T-helper 2 cell (primary cell): ENCODE measurements around the gene METTL4.
A peak's percentile ranks its signal among the peaks of the same experiment; 100 is the strongest.

Experiments used
- DNase-seq, 5 experiments: peaks; one replicate each; pipeline versions ENCODE4 v3.0.0 to v3.0.0-alpha.2; 2012 to 2022
- total RNA-seq, 2 donors: gene quantifications; one replicate each; lab custom pipeline; 2026; lab: John Stamatoyannopoulos, UW

Gene METTL4, protein sequence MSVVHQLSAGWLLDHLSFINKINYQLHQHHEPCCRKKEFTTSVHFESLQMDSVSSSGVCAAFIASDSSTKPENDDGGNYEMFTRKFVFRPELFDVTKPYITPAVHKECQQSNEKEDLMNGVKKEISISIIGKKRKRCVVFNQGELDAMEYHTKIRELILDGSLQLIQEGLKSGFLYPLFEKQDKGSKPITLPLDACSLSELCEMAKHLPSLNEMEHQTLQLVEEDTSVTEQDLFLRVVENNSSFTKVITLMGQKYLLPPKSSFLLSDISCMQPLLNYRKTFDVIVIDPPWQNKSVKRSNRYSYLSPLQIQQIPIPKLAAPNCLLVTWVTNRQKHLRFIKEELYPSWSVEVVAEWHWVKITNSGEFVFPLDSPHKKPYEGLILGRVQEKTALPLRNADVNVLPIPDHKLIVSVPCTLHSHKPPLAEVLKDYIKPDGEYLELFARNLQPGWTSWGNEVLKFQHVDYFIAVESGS
- 10.3 to 26.9 reads per million in 2 donors for total RNA-seq

GRCh38 chr18:2571200-2572170, at the start of gene METTL4, which contains the start of gene NDC80:
Gene METTL4 (minus strand): TSS chr18:2571505. CDS start chr18:2567216, 4,289 bp downstream.
Gene NDC80 (plus strand): TSS chr18:2571557. CDS start chr18:2572986, 1,429 bp downstream.
- peak; percentile 63 to 92 (median 73) for DNase-seq

DNA sequence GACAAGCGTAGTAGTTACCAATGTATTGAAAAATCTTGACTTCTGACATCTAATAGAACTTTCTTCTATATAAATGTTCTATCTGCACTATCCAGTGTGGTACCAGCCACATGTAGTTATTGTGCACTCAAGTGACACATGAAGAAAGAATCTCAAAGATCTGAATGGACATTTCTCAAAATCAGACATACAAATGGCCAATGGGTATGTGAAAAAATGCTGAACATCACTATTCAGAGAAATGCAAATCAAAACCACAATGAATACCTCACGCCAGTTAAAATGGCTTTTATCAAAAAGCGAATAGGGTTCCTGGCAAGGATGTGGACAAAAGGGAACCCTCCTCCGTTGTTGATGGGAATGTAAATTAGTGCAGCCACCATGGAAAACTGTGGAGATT, 46.7 kb upstream of the METTL4 start:
- DNase-seq = no peak

DNA sequence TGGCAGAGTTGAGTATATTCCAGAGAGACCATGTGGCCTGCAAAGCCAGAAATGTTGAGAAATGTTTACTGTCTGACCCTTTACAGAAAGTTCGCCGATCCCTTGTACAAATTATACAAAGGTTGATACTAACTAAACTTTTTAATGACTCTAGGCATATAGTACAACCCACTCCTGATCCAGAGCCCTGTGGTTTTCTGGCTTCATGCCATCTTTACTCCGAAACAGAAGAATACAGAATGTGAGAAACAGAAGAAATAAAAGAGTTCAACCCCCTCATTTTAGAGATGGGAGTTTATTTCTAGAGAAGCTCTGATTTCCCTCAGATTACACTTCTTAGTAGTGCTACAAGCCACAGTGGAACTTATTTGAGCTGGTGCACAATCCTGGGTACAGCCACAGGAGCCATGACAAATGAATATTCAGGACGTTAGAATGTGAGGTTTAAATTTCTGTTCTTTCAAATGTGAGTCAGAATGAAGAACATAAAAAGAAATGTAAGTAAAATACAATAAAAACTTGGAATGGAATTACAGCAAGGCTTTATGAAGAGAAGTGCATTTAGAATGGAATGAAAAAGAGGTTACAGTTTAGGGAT, 46.2 kb upstream of the METTL4 start:
- no peak for DNase-seq

DNA sequence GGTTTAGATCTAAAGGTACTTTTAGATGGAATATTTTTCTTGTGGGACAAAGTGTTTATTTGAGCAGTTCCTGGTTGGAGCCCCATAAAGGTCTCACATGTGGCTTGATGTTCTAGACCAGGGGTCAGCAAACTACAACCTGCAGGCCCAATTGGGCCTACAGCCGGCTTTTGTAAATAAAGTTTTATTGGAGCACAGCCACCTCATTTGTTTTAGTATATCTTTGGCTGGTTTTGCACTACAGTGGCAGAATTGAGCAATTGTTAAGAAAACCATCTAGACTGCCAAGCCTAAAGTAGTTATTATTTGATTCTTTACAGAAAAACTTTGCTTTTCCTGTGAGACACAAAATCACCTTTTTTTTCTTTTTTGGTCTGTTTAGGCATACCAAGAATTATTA, 41.7 kb upstream of the METTL4 start:
- no peak for DNase-seq

GRCh38 chr18:2610549-2610948, 39.2 kb upstream of the METTL4 start:
- DNase-seq = no peak

DNA sequence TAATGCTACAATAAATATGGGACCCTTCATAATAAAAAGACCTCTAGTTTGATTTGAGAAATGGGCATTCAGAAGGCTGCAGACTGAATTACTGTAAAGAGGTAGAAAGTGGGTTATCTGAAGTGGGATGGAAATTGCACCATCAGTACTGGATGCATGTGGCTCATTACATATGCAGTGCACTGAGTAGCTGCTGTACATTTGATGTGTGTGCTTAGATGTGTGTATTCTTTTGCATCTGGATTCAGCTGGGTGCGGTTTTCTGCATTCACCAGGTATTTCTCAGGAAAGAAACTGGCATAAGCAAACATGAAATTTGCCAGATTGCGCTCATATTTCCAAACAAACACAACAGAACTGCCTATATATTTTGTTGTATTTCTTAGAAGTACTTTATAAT, 38.3 kb upstream of the METTL4 start:
- no peak for DNase-seq

- peak in 2 of 5 experiments; percentile 19 to 36 for DNase-seq
Observed at GRCh38 chr18:2606335-2606734, 35.0 kb upstream of the METTL4 start.

GRCh38 chr18:2602844-2603243, 31.5 kb upstream of the METTL4 start:
- DNase-seq = no peak

GRCh38 chr18:2597639-2598038, 26.3 kb upstream of the METTL4 start:
- DNase-seq = peak in 2 of 5 experiments; percentile 8 to 38

DNA sequence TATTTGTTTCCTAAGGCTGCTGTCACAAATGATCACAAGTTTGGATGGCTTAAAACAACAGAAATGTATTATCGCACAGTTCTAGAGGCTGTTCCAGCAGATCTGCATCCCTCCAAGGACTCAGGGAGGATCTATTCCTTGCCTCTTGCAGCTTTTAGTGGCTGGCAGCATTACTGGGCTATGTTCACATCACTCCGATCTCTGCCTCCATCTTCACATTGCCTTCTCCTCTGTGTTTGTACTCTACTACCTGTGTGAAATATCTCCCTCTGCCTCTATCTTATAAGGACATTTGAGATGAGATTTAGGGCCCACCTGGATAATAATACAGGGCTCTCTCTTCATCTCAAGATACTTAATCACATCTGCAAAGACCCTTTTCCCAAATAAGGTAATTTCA, 19.0 kb upstream of the METTL4 start:
- DNase-seq = no peak

DNA sequence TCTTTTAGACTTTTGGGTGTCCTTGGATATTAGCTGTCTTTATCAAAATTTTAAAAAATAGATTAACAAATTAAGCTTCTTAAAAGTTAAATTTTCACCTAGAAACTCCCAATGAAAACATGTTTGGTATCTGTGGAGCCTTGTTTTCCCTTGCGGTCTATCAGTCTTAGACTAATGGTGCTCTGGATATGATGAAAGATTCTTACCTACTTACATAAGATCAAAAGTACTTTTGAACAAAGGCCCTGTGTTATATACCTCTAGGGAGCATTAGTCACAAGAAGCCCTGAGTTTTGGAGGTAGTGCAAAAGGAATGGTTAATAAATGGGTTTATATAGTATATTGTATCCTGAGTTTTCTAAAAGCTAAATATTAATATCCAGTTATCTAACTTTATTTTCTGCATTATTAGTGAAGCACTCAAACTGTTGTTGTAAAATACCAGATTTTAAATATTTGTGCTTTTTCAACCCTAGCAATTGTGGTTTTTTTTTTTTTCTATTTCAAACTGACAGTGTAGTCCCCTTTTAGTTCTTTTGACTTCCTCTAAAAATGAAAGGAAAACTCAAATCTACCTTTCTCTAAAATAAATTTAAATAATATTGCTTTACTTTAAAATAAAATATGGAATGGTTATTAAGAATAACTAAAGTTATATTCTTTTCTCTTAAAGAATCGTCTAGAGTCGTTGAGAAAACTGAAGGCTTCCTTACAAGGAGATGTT, 18.2 kb upstream of the METTL4 start:
- DNase-seq = no peak

GRCh38 chr18:2588666-2589344, 17.5 kb upstream of the METTL4 start:
- no peak for DNase-seq

- peak in 1 of 5 experiments; percentile 43 for DNase-seq
Observed at GRCh38 chr18:2587788-2588187, 16.5 kb upstream of the METTL4 start.

- no peak for DNase-seq
Observed at GRCh38 chr18:2573408-2573807, 2.1 kb upstream of the METTL4 start.

DNA sequence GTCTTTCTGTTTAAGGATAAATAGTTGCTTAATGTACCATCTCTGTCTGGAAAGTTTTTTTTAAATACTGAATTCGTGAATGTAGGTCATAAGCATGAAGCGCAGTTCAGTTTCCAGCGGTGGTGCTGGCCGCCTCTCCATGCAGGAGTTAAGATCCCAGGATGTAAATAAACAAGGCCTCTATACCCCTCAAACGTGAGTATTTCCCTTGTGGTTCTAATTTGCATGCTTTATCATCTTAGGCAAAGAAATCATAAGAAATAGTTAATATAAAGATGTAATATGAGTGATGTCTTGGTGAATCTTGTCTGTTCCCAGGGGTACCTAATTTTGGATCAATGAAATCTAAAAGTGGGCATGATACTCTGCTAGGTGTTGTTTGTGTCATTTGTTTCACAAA, 1.6 kb upstream of the METTL4 start:
- no peak for DNase-seq

- peak in 1 of 5 experiments; percentile 61 for DNase-seq
Observed at GRCh38 chr18:2572171-2572569, 865 bp upstream of the METTL4 start.

- DNase-seq = peak; percentile 28 to 66 (median 48)
Observed at GRCh38 chr18:2570772-2571199, 519 bp downstream of the METTL4 start.

DNA sequence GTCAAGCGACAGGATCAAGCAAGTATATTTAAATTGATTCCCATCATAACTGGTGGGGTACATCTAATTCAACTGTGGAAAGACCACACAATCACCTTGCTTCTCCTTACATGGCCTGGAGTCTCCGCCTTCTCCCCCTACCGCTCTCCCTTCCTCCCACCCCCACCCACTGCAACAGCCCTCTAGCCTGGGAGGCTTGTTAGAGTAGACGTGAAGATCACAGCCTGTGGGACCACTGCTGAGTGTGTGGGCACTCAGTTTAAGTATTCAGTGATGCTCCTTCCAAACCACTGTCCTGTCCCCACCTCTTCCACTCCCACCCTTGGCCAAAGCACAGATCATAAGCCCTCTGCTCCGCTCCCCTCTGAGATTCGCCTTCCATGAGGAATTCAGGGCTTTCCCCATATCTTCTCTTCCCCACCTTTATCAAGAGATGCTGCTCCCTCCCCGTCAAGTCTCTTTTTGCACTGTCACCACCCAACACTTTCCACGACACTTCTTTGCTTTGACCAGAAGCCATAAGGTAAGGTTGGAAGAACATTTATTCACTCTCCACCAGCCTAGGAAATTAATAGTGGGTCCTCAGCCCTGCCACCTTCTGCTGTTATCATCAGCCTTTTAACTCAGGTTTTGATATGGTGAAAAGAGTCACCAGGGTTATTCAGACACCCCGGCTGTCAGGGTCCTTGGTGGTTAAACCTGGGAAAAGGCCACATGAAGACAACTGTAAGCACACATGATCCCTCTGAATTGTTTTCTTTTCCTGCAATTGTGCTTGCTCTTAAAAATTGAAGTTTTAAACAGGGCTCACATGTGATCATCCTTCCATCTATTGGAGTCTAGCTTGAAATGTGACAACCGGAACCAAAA, 1.7 kb downstream of the METTL4 start:
- DNase-seq = no peak

- DNase-seq = no peak
Observed at GRCh38 chr18:2568605-2569004, 2.7 kb downstream of the METTL4 start.

DNA sequence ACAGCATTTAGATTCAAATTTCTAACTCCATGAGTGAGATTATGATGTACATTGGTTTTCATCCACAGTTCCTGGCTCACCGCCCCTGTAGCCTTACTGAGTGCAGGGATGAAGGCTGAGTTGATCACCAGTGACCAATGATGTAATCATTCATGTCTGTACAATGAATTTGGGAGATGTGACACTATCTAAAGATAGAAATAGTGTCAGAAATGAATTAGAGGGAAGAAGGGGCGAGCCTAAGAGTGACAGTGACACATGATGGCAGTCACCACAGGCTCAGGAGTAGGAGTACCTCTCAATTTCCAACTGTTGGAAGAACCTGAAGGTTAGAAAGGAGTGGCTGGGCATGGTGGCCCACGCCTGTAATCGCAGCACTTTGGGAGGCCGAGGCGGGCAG, 3.2 kb downstream of the METTL4 start:
- no peak for DNase-seq
